Sigmoid colon (tissue), 4 donors: ENCODE results near the gene PDE4D.

Experiments
- EP300 ChIP-seq, 4 donors: sonication (generic); formaldehyde crosslinking; IDR thresholded peaks; one replicate each; pipeline ENCODE4 v1.6.1; 2017; ENCODE audit warnings: antibody characterized with exemption in 4 of 4
- POLR2A ChIP-seq, 2 donors: fragments of 450-650 bp; IDR thresholded peaks; one replicate each; pipeline ENCODE4 v1.6.1; 2016; ENCODE audit warnings: antibody characterized with exemption in 2 of 2, mild to moderate bottlenecking in 2 of 2, moderate library complexity in 2 of 2
- POLR2AphosphoS5 ChIP-seq, 4 donors: sonication (generic); formaldehyde crosslinking; IDR thresholded peaks; one replicate each; pipeline ENCODE4 v1.6.1; 2017; ENCODE audit warnings: antibody characterized with exemption in 4 of 4
- TF ChIP-seq, protein P1 (sequence below), 4 experiments: fragments of 450-650 bp in 3 of 4; fragments of 200-600 bp in 1 of 4; IDR thresholded peaks; one replicate each; pipeline ENCODE4 v1.5.1; 2016 to 2019; ENCODE audit warnings: antibody characterized with exemption in 4 of 4, mild to moderate bottlenecking in 3 of 4, moderate library complexity in 2 of 4

DNA sequence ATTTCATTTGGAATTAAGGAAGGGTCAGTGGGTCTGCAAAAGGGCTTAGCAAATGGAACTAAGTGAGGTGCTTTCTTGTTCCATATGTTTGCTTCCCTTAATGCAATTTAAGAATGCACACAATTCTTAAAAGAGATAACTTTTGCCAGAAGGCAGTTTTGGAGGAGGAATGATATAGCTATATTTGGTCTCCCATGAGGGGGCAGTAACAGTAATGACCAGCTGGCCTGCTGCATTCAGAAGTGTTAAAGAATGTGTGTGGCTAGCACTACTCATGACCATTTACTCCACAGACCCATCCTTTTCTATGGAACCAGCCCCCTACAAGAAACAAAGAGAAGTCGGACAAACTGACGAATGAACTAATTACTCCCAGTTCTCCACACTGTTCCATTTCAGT, 671.8 kb downstream of the PDE4D start:
- TF ChIP-seq, protein P1, sequence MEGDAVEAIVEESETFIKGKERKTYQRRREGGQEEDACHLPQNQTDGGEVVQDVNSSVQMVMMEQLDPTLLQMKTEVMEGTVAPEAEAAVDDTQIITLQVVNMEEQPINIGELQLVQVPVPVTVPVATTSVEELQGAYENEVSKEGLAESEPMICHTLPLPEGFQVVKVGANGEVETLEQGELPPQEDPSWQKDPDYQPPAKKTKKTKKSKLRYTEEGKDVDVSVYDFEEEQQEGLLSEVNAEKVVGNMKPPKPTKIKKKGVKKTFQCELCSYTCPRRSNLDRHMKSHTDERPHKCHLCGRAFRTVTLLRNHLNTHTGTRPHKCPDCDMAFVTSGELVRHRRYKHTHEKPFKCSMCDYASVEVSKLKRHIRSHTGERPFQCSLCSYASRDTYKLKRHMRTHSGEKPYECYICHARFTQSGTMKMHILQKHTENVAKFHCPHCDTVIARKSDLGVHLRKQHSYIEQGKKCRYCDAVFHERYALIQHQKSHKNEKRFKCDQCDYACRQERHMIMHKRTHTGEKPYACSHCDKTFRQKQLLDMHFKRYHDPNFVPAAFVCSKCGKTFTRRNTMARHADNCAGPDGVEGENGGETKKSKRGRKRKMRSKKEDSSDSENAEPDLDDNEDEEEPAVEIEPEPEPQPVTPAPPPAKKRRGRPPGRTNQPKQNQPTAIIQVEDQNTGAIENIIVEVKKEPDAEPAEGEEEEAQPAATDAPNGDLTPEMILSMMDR (IDR thresholded peaks at IDR 0.05) = no peak
- TF ChIP-seq POLR2A (IDR thresholded peaks at IDR 0.05) = no peak
- TF ChIP-seq POLR2AphosphoS5 (IDR thresholded peaks at IDR 0.05) = no peak
- no peak for TF ChIP-seq EP300 (IDR thresholded peaks at IDR 0.05)
